Endothelial cell of umbilical vein (primary cell): ENCODE data around the gene SUPT3H. TPM values are rescaled to one million over a fixed set of nuclear protein-coding genes. Genes with fewer than 3 reads are reported as not detected.

ENCODE experiments used
- BruUV-seq: library from RNA; stranded (reverse); fragments of 400-500 nt; replicated peaks from 2 replicates; lab custom pipeline; 2021; lab: Mats Ljungman, UMichigan
- CTCF ChIA-PET: fragments of 300-600, 350-600 bp; sonication (Branson Sonifier 250); formaldehyde crosslinking; loops from one replicate; lab custom pipeline; 2021; ENCODE audit warnings: antibody characterized with exemption, inconsistent platforms; lab: Charles Lee
- POLR2A ChIA-PET: fragments of 300-600, 350-600 bp; sonication (Branson Sonifier 250); formaldehyde crosslinking; loops from one replicate; lab custom pipeline; 2021; ENCODE audit warnings: antibody characterized with exemption, inconsistent platforms; lab: Charles Lee
- DNase-seq: peaks from one replicate; pipeline ENCODE4 v3.0.0-alpha.2; 2011; ENCODE audit warnings: low read depth, low spot score
- FAIRE-seq: peaks from 2 replicates; lab custom pipeline; 2011; peaks lifted over from hg19 to GRCh38; lab: Jason Lieb, UNC
- H2AFZ ChIP-seq: 2 replicates; pipeline ENCODE4 v1.6.0; 2012; ENCODE audit warnings: low read depth, low read length, control low read depth, inconsistent platforms
- H3K27ac ChIP-seq: 2 replicates; pipeline ENCODE4 v1.5.1; 2011; ENCODE audit warnings: low read depth, mild to moderate bottlenecking, control low read depth, low read length, moderate library complexity; ENCODE audit not compliant: insufficient read depth
- H3K27me3 ChIP-seq, 2 experiments: 2 replicates each; pipeline versions ENCODE4 v1.6.0 to v1.6.1; 2011; ENCODE audit warnings: low read length in 2 of 2, mixed read lengths in 1 of 2; ENCODE audit not compliant: control insufficient read depth in 2 of 2, insufficient read depth in 2 of 2
- H3K36me3 ChIP-seq, 2 experiments: 2 replicates in 1 of 2; 3 replicates in 1 of 2; pipeline ENCODE4 v1.5.1; 2011; ENCODE audit warnings: low read length in 2 of 2, mild to moderate bottlenecking in 1 of 2, moderate library complexity in 1 of 2; ENCODE audit not compliant: control insufficient read depth in 2 of 2, insufficient read depth in 2 of 2; ENCODE audit errors: extremely low read depth in 1 of 2
- H3K4me1 ChIP-seq: 3 replicates; pipeline ENCODE4 v1.5.1; 2011; ENCODE audit warnings: mild to moderate bottlenecking, low read length; ENCODE audit not compliant: control insufficient read depth, insufficient read depth; ENCODE audit errors: extremely low read depth
- H3K4me2 ChIP-seq: 2 replicates; pipeline ENCODE4 v1.6.1; 2011; ENCODE audit warnings: low read length, control low read depth, mixed read lengths; ENCODE audit not compliant: insufficient read depth
- H3K4me3 ChIP-seq, 3 experiments: fragments of 200-600 bp in 1 of 3; sonication (generic), shearing (Covaris generic) in 1 of 3; replicated peaks in 1 of 3; 2 replicates each; pipeline ENCODE4 v1.5.1; 2011 to 2016; ENCODE audit warnings: control low read depth in 3 of 3, low read length in 3 of 3, mild to moderate bottlenecking in 2 of 3, inconsistent platforms in 1 of 3, low read depth in 1 of 3, moderate library complexity in 1 of 3; ENCODE audit not compliant: insufficient read depth in 1 of 3
- H3K79me2 ChIP-seq: 2 replicates; pipeline ENCODE4 v1.6.0; 2012; ENCODE audit warnings: low read length, inconsistent platforms; ENCODE audit not compliant: control insufficient read depth, insufficient read depth
- H3K9ac ChIP-seq: replicated peaks from 2 replicates; pipeline ENCODE3; 2011; ENCODE audit warnings: low read length, control low read depth; ENCODE audit not compliant: insufficient read depth; ENCODE audit errors: extremely low read depth
- H3K9me1 ChIP-seq: replicated peaks from 3 replicates; pipeline ENCODE4 v1.6.0; 2011; ENCODE audit warnings: mild to moderate bottlenecking, low read length; ENCODE audit not compliant: control insufficient read depth, insufficient read depth; ENCODE audit errors: extremely low read depth
- H3K9me3 ChIP-seq: replicated peaks from 2 replicates; pipeline ENCODE4 v1.5.1; 2012; ENCODE audit warnings: low read length, inconsistent platforms; ENCODE audit not compliant: control insufficient read depth, insufficient read depth
- H4K20me1 ChIP-seq: replicated peaks from 2 replicates; pipeline ENCODE3; 2011; ENCODE audit warnings: mild to moderate bottlenecking, low read length; ENCODE audit not compliant: control insufficient read depth, insufficient read depth; ENCODE audit errors: extremely low read depth
- CTCF ChIP-seq, 2 donors: IDR thresholded peaks; 1 replicate in 1 of 2; 2 replicates in 1 of 2; pipeline ENCODE4 v1.5.1; 2011; ENCODE audit warnings: low read length in 2 of 2, mild to moderate bottlenecking in 2 of 2, moderate library complexity in 2 of 2, control low read depth in 1 of 2, inconsistent platforms in 1 of 2, low read depth in 1 of 2; ENCODE audit not compliant: insufficient read depth in 1 of 2; ENCODE audit errors: extremely low read depth in 1 of 2
- EZH2 ChIP-seq: IDR thresholded peaks from 2 replicates; pipeline ENCODE4 v1.6.1; 2012; ENCODE audit warnings: borderline replicate concordance, low read depth, mild to moderate bottlenecking, moderate library complexity, low read length, inconsistent platforms; ENCODE audit not compliant: severe bottlenecking
- FOS ChIP-seq: IDR thresholded peaks from 2 replicates; pipeline ENCODE4 v1.6.1; 2011; ENCODE audit warnings: mild to moderate bottlenecking, low read length, moderate library complexity, borderline replicate concordance; ENCODE audit not compliant: insufficient read depth
- GATA2 ChIP-seq: IDR thresholded peaks from 2 replicates; pipeline ENCODE4 v1.7.0; 2011; ENCODE audit warnings: low read depth, mild to moderate bottlenecking, moderate library complexity, mixed read lengths, low read length; ENCODE audit not compliant: insufficient read length, insufficient read depth
- JUN ChIP-seq: IDR thresholded peaks from 2 replicates; pipeline ENCODE4 v1.6.1; 2011; ENCODE audit warnings: borderline replicate concordance, low read depth; ENCODE audit not compliant: insufficient read length, insufficient read depth
- MAX ChIP-seq: IDR thresholded peaks from 2 replicates; pipeline ENCODE4 v1.6.1; 2011; ENCODE audit not compliant: insufficient read depth, insufficient read length
- MYC ChIP-seq: IDR thresholded peaks from one replicate; pipeline ENCODE4 v1.6.1; 2011; ENCODE audit warnings: mild to moderate bottlenecking, low read depth, low read length
- POLR2A ChIP-seq: IDR thresholded peaks from 2 replicates; pipeline ENCODE4 v1.6.1; 2012; ENCODE audit warnings: low read depth, mild to moderate bottlenecking, control low read depth, low read length
- POLR2AphosphoS5 ChIP-seq: IDR thresholded peaks from 2 replicates; pipeline ENCODE4 v1.6.1; 2012; ENCODE audit warnings: low read depth, mild to moderate bottlenecking, control low read depth, low read length, moderate library complexity; ENCODE audit not compliant: insufficient read depth
- dilution Hi-C: fragments of 300-500 bp; cut with MboI; formaldehyde crosslinking; loops from one replicate; pipeline ENCODE4 v1.15.0; 2019; ENCODE audit warnings: low sequenced_read_pairs; ENCODE audit not compliant: extremely low pct_ligation_motif_present
- intact Hi-C: fragments of 100-400 bp; cut with micrococcal nuclease; formaldehyde crosslinking; loops from one replicate; pipeline ENCODE4 v1.10.0; 2022
- polyA plus RNA-seq, 4 experiments: library from polyadenylated mRNA; depleted of rRNA in 3 of 4; stranded (reverse) in 3 of 4; unstranded in 1 of 4; fragments of >200 nt; gene quantifications; 2 replicates each; pipeline versions ENCODE4 v1.2.1 to v1.2.3, GENCODE V29; 2011 to 2012; ENCODE audit warnings: missing spikeins in 1 of 4
- total RNA-seq: library from RNA; stranded (reverse); gene quantifications from 2 replicates; pipeline ENCODE4 v1.2.3, GENCODE V29; 2021

The SUPT3H gene
- total and polyA plus RNA-seq, 2 donors (not counting 3 experiments of a cell fraction or from before 2014, with no cell fraction given), result 8.3 to 9.8 TPM

GRCh38 chr6:45136495-45136894, 241.2 kb downstream of the SUPT3H start:
- BruUV-seq, result no TSS peak
- H2AFZ ChIP-seq, result no peak overlapping the region
- no peak overlapping the region for H3K27ac ChIP-seq
- H3K36me3 ChIP-seq, result no peaks in the 10 kb centered on the region
- ChIA-PET CTCF (interaction anchor here (0.9 kb wide), 1 partner anchor 21 kb away, joined by 3 read pairs; no protein-coding TSS in a partner anchor), POLR2A (no interaction called here)
- no peaks in the 10 kb centered on the region for H3K27me3 ChIP-seq
- no peaks in the 10 kb centered on the region for H4K20me1 ChIP-seq
- no peaks in the 10 kb centered on the region for H3K79me2 ChIP-seq
- no peaks in the 10 kb centered on the region for H3K9me3 ChIP-seq
- H3K9ac ChIP-seq, result no peak overlapping the region
- TF ChIP-seq POLR2AphosphoS5, result no peak
- no peak for TF ChIP-seq MYC
- no peak for TF ChIP-seq JUN
- TF ChIP-seq EZH2, result no peak
- TF ChIP-seq MAX, result no peak
- H3K4me3 ChIP-seq, result no peak overlapping the region
- no peak overlapping the region for H3K4me2 ChIP-seq
- dilution Hi-C loops (no loop called here), intact Hi-C loops (no loop called here)
- no peak for FAIRE-seq
- no peaks in the 10 kb centered on the region for H3K9me1 ChIP-seq
- DNase-seq, result no peak
- peaks cover 8% of the 10 kb centered on the region for H3K4me1 ChIP-seq

- TF ChIP-seq GATA2 (no peak), MAX (no peak), EZH2 (no peak), POLR2AphosphoS5 (no peak), MYC (no peak), CTCF (IDR thresholded peaks at IDR 0.05; ENCODE audit: extremely low read depth in 1 of 2, insufficient read depth in 1 of 2, low read depth in 1 of 2, low read length in 2 of 2) (no peak), POLR2A (no peak), FOS (no peak), JUN (no peak)
- Histone ChIP-seq H3K4me3 (no peak overlapping the region), H3K4me1 (peaks cover 9% of the 10 kb centered on the region), H3K9me3 (no peaks in the 10 kb centered on the region), H2AFZ (peak overlapping the region; percentile 26), H3K79me2 (no peaks in the 10 kb centered on the region), H3K36me3 (no peaks in the 10 kb centered on the region), H3K9ac (no peak overlapping the region), H4K20me1 (no peaks in the 10 kb centered on the region), H3K9me1 (no peaks in the 10 kb centered on the region), H3K4me2 (no peak overlapping the region), H3K27me3 (no peaks in the 10 kb centered on the region), H3K27ac (no peak overlapping the region)
- POLR2A ChIA-PET, result no interaction called here
- peak; percentile 41 for DNase-seq
- CTCF ChIA-PET, result interaction anchor here (0.9 to 1.9 kb wide), 3 partner anchors 10 to 17 kb away, joined by 3 to 4 read pairs (median 4); no protein-coding TSS in a partner anchor
- dilution Hi-C loops, result no loop called here
- intact Hi-C loops, result no loop called here
- BruUV-seq, result no TSS peak
- no peak for FAIRE-seq
These were observed 245.0 kb downstream of the SUPT3H start for GRCh38 chr6:45132658-45133294.
